CD14-positive monocyte (primary cell): ENCODE data around the gene HOXD13. TPM values are rescaled to one million over a fixed set of nuclear protein-coding genes. Genes with fewer than 3 reads are reported as not detected.

Experiments used
- DNase-seq, 3 donors: peaks; one replicate each; pipeline ENCODE4 v3.0.0-alpha.2; 2011 to 2022
- H2AFZ ChIP-seq: 2 replicates; pipeline ENCODE4 v1.6.0; 2012; ENCODE audit warnings: mild to moderate bottlenecking, low read depth, low read length, inconsistent platforms; ENCODE audit not compliant: insufficient read depth, poor library complexity, severe bottlenecking
- H3K27ac ChIP-seq, 2 donors: 1 replicate in 1 of 2; 2 replicates in 1 of 2; pipeline ENCODE4 v1.5.1; 2012 to 2013; ENCODE audit warnings: low read length in 2 of 2, control low read depth in 1 of 2, inconsistent platforms in 1 of 2, low read depth in 1 of 2, mild to moderate bottlenecking in 1 of 2
- H3K27me3 ChIP-seq, 2 donors: one replicate each; pipeline versions ENCODE4 v1.6.0 to v1.6.1; 2011 to 2013; ENCODE audit warnings: low read length in 2 of 2; ENCODE audit not compliant: control insufficient read depth in 2 of 2, insufficient read depth in 2 of 2
- H3K36me3 ChIP-seq, 2 donors: replicated peaks in 1 of 2; 1 replicate in 1 of 2; 2 replicates in 1 of 2; pipeline versions ENCODE4 v1.5.1 to v1.6.1; 2012 to 2013; ENCODE audit warnings: low read length in 2 of 2, control low read depth in 1 of 2, inconsistent platforms in 1 of 2, mild to moderate bottlenecking in 1 of 2; ENCODE audit not compliant: insufficient read depth in 2 of 2, control insufficient read depth in 1 of 2
- H3K4me1 ChIP-seq, 2 donors: 1 replicate in 1 of 2; 2 replicates in 1 of 2; pipeline versions ENCODE4 v1.5.1 to v1.6.1; 2012 to 2013; ENCODE audit warnings: low read length in 2 of 2, control low read depth in 1 of 2, inconsistent platforms in 1 of 2, mild to moderate bottlenecking in 1 of 2, moderate library complexity in 1 of 2; ENCODE audit not compliant: insufficient read depth in 2 of 2, control insufficient read depth in 1 of 2
- H3K4me2 ChIP-seq: replicated peaks from 2 replicates; pipeline ENCODE3; 2012; ENCODE audit warnings: low read length, moderate library complexity, mild to moderate bottlenecking; ENCODE audit not compliant: poor library complexity, severe bottlenecking; ENCODE audit errors: extremely low read depth
- H3K4me3 ChIP-seq, 3 experiments: fragments of 200-600 bp in 1 of 3; sonication (generic) in 1 of 3; replicated peaks in 1 of 3; 1 replicate in 2 of 3; 2 replicates in 1 of 3; pipeline ENCODE4 v1.5.1; 2011 to 2013; ENCODE audit warnings: low read length in 3 of 3, mild to moderate bottlenecking in 3 of 3, control low read depth in 2 of 3, low read depth in 2 of 3, inconsistent platforms in 1 of 3, moderate library complexity in 1 of 3
- H3K79me2 ChIP-seq: 2 replicates; pipeline ENCODE4 v1.6.0; 2012; ENCODE audit warnings: mild to moderate bottlenecking, control low read depth, inconsistent platforms, low read length, moderate library complexity; ENCODE audit not compliant: insufficient read depth
- H3K9ac ChIP-seq: 2 replicates; pipeline ENCODE4 v1.6.0; 2017; ENCODE audit warnings: low read length, mild to moderate bottlenecking; ENCODE audit not compliant: insufficient read depth, poor library complexity, severe bottlenecking
- H3K9me3 ChIP-seq, 2 donors: replicated peaks in 1 of 2; 1 replicate in 1 of 2; 2 replicates in 1 of 2; pipeline versions ENCODE4 v1.5.1 to v1.6.1; 2012 to 2013; ENCODE audit warnings: low read length in 2 of 2, control low read depth in 1 of 2; ENCODE audit not compliant: control insufficient read depth in 1 of 2, insufficient read depth in 1 of 2
- H4K20me1 ChIP-seq: 2 replicates; pipeline ENCODE4 v1.6.0; 2012; ENCODE audit warnings: mild to moderate bottlenecking, low read length, control low read depth, moderate library complexity; ENCODE audit not compliant: insufficient read depth
- H3K27ac Mint-ChIP-seq, 7 donors: one replicate each; pipeline ENCODE4 v1.8.0; 2020; ENCODE audit warnings: mild to moderate bottlenecking in 7 of 7, mixed read lengths in 7 of 7, moderate library complexity in 6 of 7, inconsistent platforms in 2 of 7
- H3K27me3 Mint-ChIP-seq, 3 donors: one replicate each; pipeline ENCODE4 v1.8.0; 2021 to 2022; ENCODE audit warnings: low read depth in 3 of 3, mild to moderate bottlenecking in 3 of 3, mixed read lengths in 3 of 3, moderate library complexity in 3 of 3, inconsistent platforms in 1 of 3
- H3K36me3 Mint-ChIP-seq, 2 donors: one replicate each; pipeline ENCODE4 v1.8.0; 2020; ENCODE audit warnings: mixed read lengths in 2 of 2, inconsistent platforms in 1 of 2, mild to moderate bottlenecking in 1 of 2
- H3K4me1 Mint-ChIP-seq: one replicate; pipeline ENCODE4 v1.8.0; 2020; ENCODE audit warnings: mild to moderate bottlenecking, mixed read lengths
- H3K4me3 Mint-ChIP-seq, 2 donors: one replicate each; pipeline ENCODE4 v1.8.0; 2020; ENCODE audit warnings: mild to moderate bottlenecking in 2 of 2, mixed read lengths in 2 of 2, moderate library complexity in 1 of 2
- H3K9me3 Mint-ChIP-seq, 7 donors: one replicate each; pipeline ENCODE4 v1.8.0; 2020 to 2022; ENCODE audit warnings: mixed read lengths in 7 of 7, mild to moderate bottlenecking in 6 of 7, moderate library complexity in 6 of 7, inconsistent platforms in 2 of 7
- WGBS: methylation state at CpG from one replicate; pipeline ENCODE4 v1.1.5; 2013; ENCODE audit warnings: missing lambda C conversion rate; ENCODE audit not compliant: insufficient coverage; 5-methylcytosine and 5-hydroxymethylcytosine counted together
- intact Hi-C, 2 donors: fragments of 100-400 bp; cut with micrococcal nuclease; formaldehyde crosslinking; loops; one replicate each; pipeline versions ENCODE4 v1.15.0 to v1.15.1; 2023
- polyA plus RNA-seq, 3 donors: library from polyadenylated mRNA; depleted of rRNA in 1 of 3; unstranded in 2 of 3; stranded (reverse) in 1 of 3; fragments of 300-500 nt in 2 of 3; fragments of >200 nt in 1 of 3; fragmentation: Illumina TruSeq in 2 of 3; gene quantifications; 1 replicate in 2 of 3; 2 replicates in 1 of 3; pipeline ENCODE4 v1.2.3, GENCODE V29; 2012 to 2021
- TF ChIP-seq, protein P1 (sequence below): fragments of 200-600 bp; IDR thresholded peaks from one replicate; pipeline ENCODE4 v1.8.0; 2022; ENCODE audit warnings: antibody characterized with exemption, mild to moderate bottlenecking

HOXD13 gene
- polyA plus RNA-seq, 3 donors = not detected

DNA sequence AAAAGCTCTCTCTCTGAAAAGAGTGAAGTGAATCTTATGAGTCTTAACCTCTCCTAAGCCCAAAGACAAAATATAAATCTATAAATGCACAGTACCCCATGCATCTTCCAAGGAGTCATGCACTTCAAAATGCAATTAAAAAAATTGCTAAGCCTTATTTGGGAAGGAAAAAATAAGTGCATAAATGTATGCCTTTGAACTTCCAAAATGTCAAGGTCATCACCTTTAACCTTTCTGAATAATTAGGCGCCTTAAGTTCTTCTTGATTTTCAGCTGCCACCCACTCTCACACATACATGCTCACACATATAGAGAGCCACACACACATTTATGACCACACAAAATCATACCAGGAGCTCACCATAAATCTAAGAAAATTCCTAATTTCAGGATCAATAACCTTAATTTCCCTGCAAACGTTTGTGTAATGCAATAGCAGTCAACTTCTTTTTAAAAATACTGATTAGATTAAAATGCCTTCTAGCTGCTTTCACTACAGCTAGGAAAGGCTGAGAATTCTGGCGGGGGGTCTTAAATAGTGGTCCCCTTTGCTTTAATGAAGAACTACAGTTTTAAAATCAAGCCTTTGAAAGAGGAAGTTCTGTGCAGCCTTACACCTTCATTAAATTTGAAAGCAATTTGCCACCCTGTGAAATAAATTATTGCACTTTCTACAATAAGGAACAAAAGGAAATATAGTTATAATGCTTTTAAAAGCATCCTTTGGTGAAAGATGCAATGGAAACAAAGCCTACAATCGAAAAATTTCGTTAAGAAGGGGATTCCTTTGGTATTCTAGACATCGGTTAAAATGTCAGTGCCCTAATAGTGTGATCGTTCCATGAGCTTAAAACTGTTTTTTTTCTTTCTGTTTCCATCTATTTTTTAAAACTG lies 18.1 kb downstream of the HOXD13 start:
- H3K27me3 Mint-ChIP-seq = peaks cover 89 to 98% (median 91%) of the 10 kb centered on the region in 3 donors
- H3K27me3 ChIP-seq = peaks cover 79 to 93% of the 10 kb centered on the region in 2 donors
- H4K20me1 ChIP-seq = no peaks in the 10 kb centered on the region
- no peak overlapping the region for H3K27ac Mint-ChIP-seq
- H3K4me2 ChIP-seq = no peak overlapping the region
- H3K9me3 ChIP-seq = peaks cover 0 to 62% of the 10 kb centered on the region in 2 donors
- intact Hi-C loops = loop anchor here in 1 of 2 donors (5.0 kb wide), 1 partner anchor 33 kb away; no protein-coding TSS in a partner anchor
- no peak overlapping the region for H3K4me3 ChIP-seq
- peak overlapping the region in 1 of 2 donors; percentile 86 for H3K4me3 Mint-ChIP-seq
- TF ChIP-seq, protein P1, sequence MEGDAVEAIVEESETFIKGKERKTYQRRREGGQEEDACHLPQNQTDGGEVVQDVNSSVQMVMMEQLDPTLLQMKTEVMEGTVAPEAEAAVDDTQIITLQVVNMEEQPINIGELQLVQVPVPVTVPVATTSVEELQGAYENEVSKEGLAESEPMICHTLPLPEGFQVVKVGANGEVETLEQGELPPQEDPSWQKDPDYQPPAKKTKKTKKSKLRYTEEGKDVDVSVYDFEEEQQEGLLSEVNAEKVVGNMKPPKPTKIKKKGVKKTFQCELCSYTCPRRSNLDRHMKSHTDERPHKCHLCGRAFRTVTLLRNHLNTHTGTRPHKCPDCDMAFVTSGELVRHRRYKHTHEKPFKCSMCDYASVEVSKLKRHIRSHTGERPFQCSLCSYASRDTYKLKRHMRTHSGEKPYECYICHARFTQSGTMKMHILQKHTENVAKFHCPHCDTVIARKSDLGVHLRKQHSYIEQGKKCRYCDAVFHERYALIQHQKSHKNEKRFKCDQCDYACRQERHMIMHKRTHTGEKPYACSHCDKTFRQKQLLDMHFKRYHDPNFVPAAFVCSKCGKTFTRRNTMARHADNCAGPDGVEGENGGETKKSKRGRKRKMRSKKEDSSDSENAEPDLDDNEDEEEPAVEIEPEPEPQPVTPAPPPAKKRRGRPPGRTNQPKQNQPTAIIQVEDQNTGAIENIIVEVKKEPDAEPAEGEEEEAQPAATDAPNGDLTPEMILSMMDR = peak; percentile 71
- peaks cover 0 to 49% (median 18%) of the 10 kb centered on the region in 7 donors for H3K9me3 Mint-ChIP-seq
- no peak overlapping the region for H3K27ac ChIP-seq
- no peak for DNase-seq
- H3K4me1 ChIP-seq = peaks cover 6 to 12% of the 10 kb centered on the region in 2 donors
- H3K79me2 ChIP-seq = no peaks in the 10 kb centered on the region
- no peak overlapping the region for H2AFZ ChIP-seq
- WGBS = 20% methylated on average over 1 of the region's 7 CpGs
- no peak overlapping the region for H3K9ac ChIP-seq
- H3K36me3 Mint-ChIP-seq = peaks cover 3 to 14% of the 10 kb centered on the region in 2 donors
- H3K36me3 ChIP-seq = no peaks in the 10 kb centered on the region
- H3K4me1 Mint-ChIP-seq = peaks cover 20% of the 10 kb centered on the region

GRCh38 chr2:176111309-176111663 lies 18.8 kb downstream of the HOXD13 start:
- no peaks in the 10 kb centered on the region for H4K20me1 ChIP-seq
- H3K27me3 ChIP-seq = peaks cover 80 to 93% of the 10 kb centered on the region in 2 donors
- no peaks in the 10 kb centered on the region for H3K36me3 ChIP-seq
- Mint-ChIP-seq H3K27me3 (peaks cover 89 to 98% (median 91%) of the 10 kb centered on the region in 3 donors), H3K4me1 (peaks cover 17% of the 10 kb centered on the region), H3K9me3 (peaks cover 1 to 51% (median 16%) of the 10 kb centered on the region in 7 donors), H3K27ac (no peak overlapping the region), H3K36me3 (peaks cover 3 to 12% of the 10 kb centered on the region in 2 donors), H3K4me3 (peak overlapping the region in 1 of 2 donors; percentile 86)
- intact Hi-C loops = loop anchor here in 1 of 2 donors (5.0 kb wide), 1 partner anchor 34 kb away; no protein-coding TSS in a partner anchor
- H3K9me3 ChIP-seq = peaks cover under 1 to 62% of the 10 kb centered on the region in 2 donors
- H3K9ac ChIP-seq = no peak overlapping the region
- peaks cover 6 to 11% of the 10 kb centered on the region in 2 donors for H3K4me1 ChIP-seq
- no peak overlapping the region for H3K4me2 ChIP-seq
- H3K79me2 ChIP-seq = no peaks in the 10 kb centered on the region
- H2AFZ ChIP-seq = no peak overlapping the region
- TF ChIP-seq, protein P1 = no peak
- WGBS = 1% methylated on average over 12 of the region's 16 CpGs
- peak in 2 of 3 donors; percentile 18 to 33 for DNase-seq
- no peak overlapping the region for H3K4me3 ChIP-seq
- H3K27ac ChIP-seq = no peak overlapping the region
